GM21367 (cell line): Measurements from ENCODE around the gene FARP1.
"Not testable (repeated sequence)": the region's sequence is repeated elsewhere in the genome, so short reads cannot be mapped to it uniquely, and the experiment has no call there.

ENCODE experiments used
- ATAC-seq: cut with Tn5 transposase; IDR thresholded peaks from one replicate; pipeline ENCODE4 v1.9.1; 2021; ENCODE audit not compliant: unreplicated experiment

Gene FARP1

GRCh38 chr13:98224557-98224956 lies 81.7 kb downstream of the FARP1 start:
- no peak for ATAC-seq

GRCh38 chr13:98225036-98225940 lies 82.4 kb downstream of the FARP1 start:
- ATAC-seq: no peak

- ATAC-seq: no peak
Measured at GRCh38 chr13:98226496-98226895, 83.6 kb downstream of the FARP1 start.

- no peak for ATAC-seq
Measured at GRCh38 chr13:98228661-98229341, 85.9 kb downstream of the FARP1 start.

- not testable (repeated sequence) for ATAC-seq
Measured at GRCh38 chr13:98230762-98231161, 87.9 kb downstream of the FARP1 start.

GRCh38 chr13:98232456-98232855 lies 89.6 kb downstream of the FARP1 start:
- no peak for ATAC-seq

- no peak for ATAC-seq
Measured at GRCh38 chr13:98233127-98233526, 90.2 kb downstream of the FARP1 start.

GRCh38 chr13:98234348-98234747 lies 91.5 kb downstream of the FARP1 start:
- no peak for ATAC-seq

GRCh38 chr13:98236197-98236596 lies 93.3 kb downstream of the FARP1 start:
- ATAC-seq: no peak

GRCh38 chr13:98237331-98237730 lies 94.4 kb downstream of the FARP1 start:
- ATAC-seq: no peak

GRCh38 chr13:98239162-98240076 lies 96.5 kb downstream of the FARP1 start:
- no peak for ATAC-seq

- ATAC-seq: no peak
Measured at GRCh38 chr13:98240135-98240534, 97.2 kb downstream of the FARP1 start.

- no peak for ATAC-seq
Measured at GRCh38 chr13:98240974-98241373, 98.1 kb downstream of the FARP1 start.

GRCh38 chr13:98241976-98242375 lies 99.1 kb downstream of the FARP1 start:
- ATAC-seq: no peak

- ATAC-seq: no peak
Measured at GRCh38 chr13:98242403-98242802, 99.5 kb downstream of the FARP1 start.

- no peak for ATAC-seq
Measured at GRCh38 chr13:98243929-98244272, 101.0 kb downstream of the FARP1 start.

GRCh38 chr13:98246538-98247172 lies 103.8 kb downstream of the FARP1 start:
- no peak for ATAC-seq

- no peak for ATAC-seq
Measured at GRCh38 chr13:98251708-98252107, 108.8 kb downstream of the FARP1 start.

GRCh38 chr13:98252931-98253470 lies 110.1 kb downstream of the FARP1 start:
- no peak for ATAC-seq

- no peak for ATAC-seq
Measured at GRCh38 chr13:98253526-98253925, 110.6 kb downstream of the FARP1 start.

- no peak for ATAC-seq
Measured at GRCh38 chr13:98254513-98254912, 111.6 kb downstream of the FARP1 start.
